ENCODE results near the gene KRTAP10-9. TPM values are rescaled to one million over a fixed set of nuclear protein-coding genes. Genes with fewer than 3 reads are reported as not detected.

Gene KRTAP10-9
- total RNA-seq, 4 donors from 2014 or later = 4.7 TPM; not detected in 3

GRCh38 chr21:44614161-44614631, 12.7 kb upstream of the KRTAP10-9 start:
- no peak for TF ChIP-seq POLR2A (IDR thresholded peaks at IDR 0.05)
- TF ChIP-seq, protein P1, sequence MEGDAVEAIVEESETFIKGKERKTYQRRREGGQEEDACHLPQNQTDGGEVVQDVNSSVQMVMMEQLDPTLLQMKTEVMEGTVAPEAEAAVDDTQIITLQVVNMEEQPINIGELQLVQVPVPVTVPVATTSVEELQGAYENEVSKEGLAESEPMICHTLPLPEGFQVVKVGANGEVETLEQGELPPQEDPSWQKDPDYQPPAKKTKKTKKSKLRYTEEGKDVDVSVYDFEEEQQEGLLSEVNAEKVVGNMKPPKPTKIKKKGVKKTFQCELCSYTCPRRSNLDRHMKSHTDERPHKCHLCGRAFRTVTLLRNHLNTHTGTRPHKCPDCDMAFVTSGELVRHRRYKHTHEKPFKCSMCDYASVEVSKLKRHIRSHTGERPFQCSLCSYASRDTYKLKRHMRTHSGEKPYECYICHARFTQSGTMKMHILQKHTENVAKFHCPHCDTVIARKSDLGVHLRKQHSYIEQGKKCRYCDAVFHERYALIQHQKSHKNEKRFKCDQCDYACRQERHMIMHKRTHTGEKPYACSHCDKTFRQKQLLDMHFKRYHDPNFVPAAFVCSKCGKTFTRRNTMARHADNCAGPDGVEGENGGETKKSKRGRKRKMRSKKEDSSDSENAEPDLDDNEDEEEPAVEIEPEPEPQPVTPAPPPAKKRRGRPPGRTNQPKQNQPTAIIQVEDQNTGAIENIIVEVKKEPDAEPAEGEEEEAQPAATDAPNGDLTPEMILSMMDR (IDR thresholded peaks at IDR 0.05) = no peak
- WGBS, 2 donors = 84 to 90% methylated on average over 13 to 20 of the region's 20 CpGs
- intact Hi-C loops (cut with DNase I; ENCODE audit: low total_unique reads) = no loop called here
- no peak overlapping the region for H3K4me3 ChIP-seq (ENCODE audit: low read depth, poor library complexity, severe bottlenecking)
- no peak for DNase-seq (ENCODE audit: low spot score in 2 of 2)

GRCh38 chr21:44614961-44615391, 11.9 kb upstream of the KRTAP10-9 start:
- 76 to 85% methylated on average over 28 of the region's 28 CpGs for WGBS, 2 donors
- H3K4me3 ChIP-seq (ENCODE audit: low read depth, poor library complexity, severe bottlenecking) = no peak overlapping the region
- peak in 1 of 2 donors; percentile 79 for DNase-seq (ENCODE audit: low spot score in 2 of 2)
- TF ChIP-seq, protein P1 (IDR thresholded peaks at IDR 0.05) = no peak
- no peak for TF ChIP-seq POLR2A (IDR thresholded peaks at IDR 0.05)
- intact Hi-C loops (cut with DNase I; ENCODE audit: low total_unique reads) = no loop called here

- no peak overlapping the region for H3K4me3 ChIP-seq (ENCODE audit: low read depth, poor library complexity, severe bottlenecking)
- intact Hi-C loops (cut with DNase I; ENCODE audit: low total_unique reads) = no loop called here
- TF ChIP-seq, protein P1 (IDR thresholded peaks at IDR 0.05) = no peak
- TF ChIP-seq POLR2A (IDR thresholded peaks at IDR 0.05) = no peak
- WGBS, 2 donors = 70 to 86% methylated on average over 8 of the region's 8 CpGs
- no peak for DNase-seq (ENCODE audit: low spot score in 2 of 2)
Observed at GRCh38 chr21:44615466-44615865, 11.4 kb upstream of the KRTAP10-9 start.

DNA sequence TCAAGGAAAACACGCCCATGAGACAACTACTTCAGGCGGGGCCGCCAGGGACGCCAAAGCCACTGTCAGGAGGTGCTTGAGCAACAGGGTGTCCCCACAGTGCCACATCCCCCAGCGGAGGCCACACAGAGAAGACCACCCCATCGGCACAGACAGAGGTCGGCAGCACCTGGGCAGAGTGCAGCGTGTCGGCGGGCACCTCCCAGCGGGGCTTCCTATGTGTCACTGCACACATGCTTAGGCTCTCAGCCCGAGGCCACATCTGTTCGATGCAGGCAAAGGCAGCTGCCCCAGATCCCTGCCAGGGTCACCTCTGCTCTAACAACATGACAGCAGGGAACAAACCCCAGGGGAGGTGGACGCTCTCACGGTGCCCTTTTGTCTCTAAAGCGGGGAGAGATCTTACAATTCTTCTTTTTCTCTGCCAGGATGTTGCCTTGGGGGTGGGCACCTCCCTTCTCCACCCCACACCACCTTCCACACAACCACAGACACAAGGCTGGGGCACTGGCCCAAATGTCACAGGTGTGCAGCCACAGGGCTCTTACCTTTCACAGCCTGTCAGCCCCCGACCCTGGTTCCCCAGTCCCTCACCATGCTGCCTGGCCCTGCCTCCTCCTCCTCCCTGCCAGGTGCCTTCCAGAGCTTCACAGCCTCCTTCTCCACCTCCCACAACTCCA, 10.8 kb upstream of the KRTAP10-9 start:
- H3K4me3 ChIP-seq (ENCODE audit: low read depth, poor library complexity, severe bottlenecking) = no peak overlapping the region
- no peak for DNase-seq (ENCODE audit: low spot score in 2 of 2)
- intact Hi-C loops (cut with DNase I; ENCODE audit: low total_unique reads) = no loop called here
- TF ChIP-seq, protein P1 (IDR thresholded peaks at IDR 0.05) = no peak
- WGBS, 2 donors = 67 to 72% methylated on average over 15 to 16 of the region's 17 CpGs

DNA sequence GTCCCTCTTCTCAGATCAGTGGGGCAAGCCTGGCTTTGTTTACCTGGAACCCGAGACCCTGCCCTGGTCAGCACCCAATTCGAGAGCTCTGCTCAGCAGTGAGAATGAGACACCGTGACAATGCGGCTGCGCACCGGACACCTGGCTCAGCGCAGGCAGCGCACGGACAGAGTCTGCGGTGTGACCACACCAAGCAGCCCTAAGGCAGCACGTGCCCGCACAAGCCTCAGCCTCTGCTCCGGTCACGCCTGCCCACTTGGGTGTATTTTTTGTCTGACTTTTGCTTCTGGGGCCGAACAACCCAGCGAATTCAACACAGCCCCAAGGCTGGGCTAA, 10.3 kb upstream of the KRTAP10-9 start:
- no peak for DNase-seq (ENCODE audit: low spot score in 2 of 2)
- TF ChIP-seq POLR2A (IDR thresholded peaks at IDR 0.05) = no peak
- TF ChIP-seq, protein P1 (IDR thresholded peaks at IDR 0.05) = no peak
- intact Hi-C loops (cut with DNase I; ENCODE audit: low total_unique reads) = no loop called here
- WGBS, 2 donors = 39 to 50% methylated on average over 16 of the region's 16 CpGs
- no peak overlapping the region for H3K4me3 ChIP-seq (ENCODE audit: low read depth, poor library complexity, severe bottlenecking)

GRCh38 chr21:44617071-44617501, 9.8 kb upstream of the KRTAP10-9 start:
- H3K4me3 ChIP-seq (ENCODE audit: low read depth, poor library complexity, severe bottlenecking) = no peak overlapping the region
- 64 to 65% methylated on average over 8 of the region's 8 CpGs for WGBS, 2 donors
- DNase-seq (ENCODE audit: low spot score in 2 of 2) = no peak
- no peak for TF ChIP-seq POLR2A (IDR thresholded peaks at IDR 0.05)
- TF ChIP-seq, protein P1 (IDR thresholded peaks at IDR 0.05) = no peak
- intact Hi-C loops (cut with DNase I; ENCODE audit: low total_unique reads) = no loop called here
